Right lobe of liver (tissue), 6 donors: ENCODE measurements around the gene MUC4. TPM values are rescaled to one million over a fixed set of nuclear protein-coding genes. Genes with fewer than 3 reads are reported as not detected.

ENCODE experiments used
- ATAC-seq, 4 donors: fragments of 200-7000 bp; cut with Tn5 transposase; one replicate each; pipeline ENCODE4 v1.9.1; 2020; ENCODE audit warnings: mild to moderate bottlenecking in 4 of 4, moderate library complexity in 4 of 4
- DNase-seq, 3 donors: peaks; one replicate each; pipeline ENCODE4 v3.0.0-alpha.2; 2020
- H3K27ac ChIP-seq, 3 donors: fragments of 200-600 bp; one replicate each; pipeline ENCODE4 v1.8.0; 2022
- H3K27me3 ChIP-seq, 2 donors: fragments of 200-600 bp; one replicate each; pipeline ENCODE4 v1.8.0; 2022
- H3K36me3 ChIP-seq, 4 donors: fragments of 200-600 bp; sonication (generic) in 1 of 4; one replicate each; pipeline versions ENCODE4 v1.5.1 to v1.8.0; 2017 to 2022; ENCODE audit warnings: control low read depth in 1 of 4
- H3K4me1 ChIP-seq, 4 donors: fragments of 200-600 bp; sonication (generic) in 1 of 4; one replicate each; pipeline versions ENCODE4 v1.5.1 to v1.8.0; 2017 to 2022; ENCODE audit warnings: control low read depth in 1 of 4
- H3K4me3 ChIP-seq, 3 donors: fragments of 200-600 bp; one replicate each; pipeline ENCODE4 v1.8.0; 2022
- H3K9me3 ChIP-seq, 4 donors: fragments of 200-600 bp; sonication (generic) in 1 of 4; one replicate each; pipeline versions ENCODE4 v1.5.1 to v1.8.0; 2017 to 2022; ENCODE audit warnings: control low read depth in 1 of 4
- POLR2A ChIP-seq: fragments of 450-650 bp; IDR thresholded peaks from one replicate; pipeline ENCODE4 v1.6.1; 2017; ENCODE audit warnings: antibody characterized with exemption, mild to moderate bottlenecking
- WGBS: methylation state at CpG from one replicate; pipeline ENCODE4 v1.1.6; 2018; ENCODE audit warnings: low coverage, low lambda C conversion rate; ENCODE audit not compliant: insufficient coverage; ENCODE audit errors: missing lambda C conversion rate; 5-methylcytosine and 5-hydroxymethylcytosine counted together
- intact Hi-C, 2 donors: fragments of 100-400 bp; cut with DNase I; formaldehyde crosslinking; loops; one replicate each; pipeline versions ENCODE4 v1.11.2 to v1.14.1; 2022
- long read RNA-seq: library from polyadenylated mRNA; unstranded; transcript quantifications from one replicate; pipeline ENCODE4 v2.0.0, GENCODE V29; 2019
- total RNA-seq, 6 experiments: library from RNA; depleted of rRNA in 2 of 6; stranded (reverse); fragments of >200 nt in 2 of 6; fragmentation: NEBNext Ultra II Directional in 3 of 6; extraction: Animal tissue kit (Norgen Biotek cat#: 25700) in 3 of 6; gene quantifications; one replicate each; pipeline versions ENCODE4 v1.1.0 to v1.2.4, GENCODE V29; 2016 to 2023
- TF ChIP-seq, protein P1 (sequence below), 4 donors: fragments of 200-600 bp in 3 of 4; fragments of 450-650 bp in 1 of 4; IDR thresholded peaks; one replicate each; pipeline versions ENCODE4 v1.5.1 to v1.8.0; 2016 to 2022; ENCODE audit warnings: antibody characterized with exemption in 4 of 4, mild to moderate bottlenecking in 2 of 4
- donor health status: DM: no; HTN: yes; CAD: no.
- donor health status: DM: no; HTN: no; CAD: no.
- donor health status: DM: no; HTN: no; CAD: no.
- donor health status: DM: no; HTN: yes; CAD: no.
- donor health status: DM: no; HTN: yes; CAD: no.

MUC4 gene
- total RNA-seq, result under 1 TPM in 2 of 6 experiments, not detected in 4; 0.07 to 0.20 TPM
- long read RNA-seq, result 0 reads

- H3K4me1 ChIP-seq, result no peaks in the 10 kb centered on the region
- no peaks in the 10 kb centered on the region for H3K9me3 ChIP-seq
- intact Hi-C loops, result no loop called here
- DNase-seq (no peak), ATAC-seq (peak in 1 of 4 donors; percentile 14)
- H3K27me3 ChIP-seq, result no peaks in the 10 kb centered on the region
- H3K4me3 ChIP-seq, result no peak within 1 kb of the TSS
- WGBS, result 11% methylated on average over 10 of the region's 14 CpGs
- H3K27ac ChIP-seq, result no peak within 1 kb of the TSS
- TF ChIP-seq, protein P1, sequence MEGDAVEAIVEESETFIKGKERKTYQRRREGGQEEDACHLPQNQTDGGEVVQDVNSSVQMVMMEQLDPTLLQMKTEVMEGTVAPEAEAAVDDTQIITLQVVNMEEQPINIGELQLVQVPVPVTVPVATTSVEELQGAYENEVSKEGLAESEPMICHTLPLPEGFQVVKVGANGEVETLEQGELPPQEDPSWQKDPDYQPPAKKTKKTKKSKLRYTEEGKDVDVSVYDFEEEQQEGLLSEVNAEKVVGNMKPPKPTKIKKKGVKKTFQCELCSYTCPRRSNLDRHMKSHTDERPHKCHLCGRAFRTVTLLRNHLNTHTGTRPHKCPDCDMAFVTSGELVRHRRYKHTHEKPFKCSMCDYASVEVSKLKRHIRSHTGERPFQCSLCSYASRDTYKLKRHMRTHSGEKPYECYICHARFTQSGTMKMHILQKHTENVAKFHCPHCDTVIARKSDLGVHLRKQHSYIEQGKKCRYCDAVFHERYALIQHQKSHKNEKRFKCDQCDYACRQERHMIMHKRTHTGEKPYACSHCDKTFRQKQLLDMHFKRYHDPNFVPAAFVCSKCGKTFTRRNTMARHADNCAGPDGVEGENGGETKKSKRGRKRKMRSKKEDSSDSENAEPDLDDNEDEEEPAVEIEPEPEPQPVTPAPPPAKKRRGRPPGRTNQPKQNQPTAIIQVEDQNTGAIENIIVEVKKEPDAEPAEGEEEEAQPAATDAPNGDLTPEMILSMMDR (IDR thresholded peaks at IDR 0.05), result no peak
- no peak for TF ChIP-seq POLR2A
- no peaks in the 10 kb centered on the region for H3K36me3 ChIP-seq
Observed at GRCh38 chr3:195811756-195812155, at the start of gene MUC4. Gene MUC4 (minus strand): TSS chr3:195811929. CDS start chr3:195811817, 112 bp downstream.

DNA sequence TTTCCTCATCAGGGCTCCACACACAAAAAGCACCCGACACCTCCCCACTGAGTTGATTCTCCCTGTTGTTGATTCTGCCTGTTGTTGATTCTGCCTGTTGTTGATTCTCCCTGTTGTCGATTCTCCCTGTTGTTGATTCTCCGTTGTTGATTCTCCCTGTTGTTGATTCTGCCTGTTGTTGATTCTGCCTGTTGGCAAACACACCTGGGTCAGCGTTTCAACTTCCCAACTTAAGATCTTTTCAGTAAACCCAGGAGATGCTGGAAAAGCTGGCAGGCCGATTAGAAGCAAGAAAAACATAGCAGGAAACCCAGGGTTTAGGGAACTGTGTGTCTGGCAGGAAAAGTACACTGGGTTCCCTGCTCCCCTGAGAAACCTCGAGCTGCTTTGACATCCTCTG is 48.7 kb upstream of the MUC4 start:
- Histone ChIP-seq H3K36me3 (no peaks in the 10 kb centered on the region), H3K4me3 (no peak overlapping the region), H3K27me3 (no peaks in the 10 kb centered on the region), H3K4me1 (peaks cover 0 to 16% (median 3%) of the 10 kb centered on the region in 4 donors), H3K27ac (no peak overlapping the region), H3K9me3 (no peaks in the 10 kb centered on the region)
- TF ChIP-seq POLR2A, result no peak
- TF ChIP-seq, protein P1 (IDR thresholded peaks at IDR 0.05), result no peak
- intact Hi-C loops, result loop anchor here in 1 of 2 donors (5.0 kb wide), 1 partner anchor 37 kb away; no protein-coding TSS in a partner anchor
- no peak for DNase-seq
- ATAC-seq, result no peak
- 16% methylated on average over 5 of the region's 6 CpGs for WGBS

- no peaks in the 10 kb centered on the region for H3K36me3 ChIP-seq
- 85% methylated on average over 11 of the region's 23 CpGs for WGBS
- TF ChIP-seq, protein P1 (IDR thresholded peaks at IDR 0.05), result no peak
- TF ChIP-seq POLR2A, result no peak
- H3K9me3 ChIP-seq, result no peaks in the 10 kb centered on the region
- H3K27ac ChIP-seq, result no peak overlapping the region
- H3K27me3 ChIP-seq, result no peaks in the 10 kb centered on the region
- intact Hi-C loops, result loop anchor here (5.0 kb wide), 2 partner anchors 32 to 37 kb away; no protein-coding TSS in a partner anchor
- H3K4me3 ChIP-seq, result no peak overlapping the region
- DNase-seq, result no peak
- peaks cover 0 to 16% (median 3%) of the 10 kb centered on the region in 4 donors for H3K4me1 ChIP-seq
- ATAC-seq, result no peak
Observed at GRCh38 chr3:195859846-195860411, 48.2 kb upstream of the MUC4 start.

- Histone ChIP-seq H3K27ac (no peak overlapping the region), H3K36me3 (no peaks in the 10 kb centered on the region), H3K4me3 (peak overlapping the region in 2 of 3 donors; percentile 4 to 11), H3K4me1 (peaks cover 0 to 16% (median 3%) of the 10 kb centered on the region in 4 donors), H3K9me3 (no peaks in the 10 kb centered on the region), H3K27me3 (no peaks in the 10 kb centered on the region)
- peak; percentile 64 to 77 (median 70) for ATAC-seq
- TF ChIP-seq POLR2A, result no peak
- TF ChIP-seq, protein P1 (IDR thresholded peaks at IDR 0.05), result peak; percentile 92 to 98 (median 94)
- intact Hi-C loops, result loop anchor here in 1 of 2 donors (5.0 kb wide), 1 partner anchor 33 kb away; no protein-coding TSS in a partner anchor
- WGBS, result 13% methylated on average over 15 of the region's 21 CpGs
- peak in 2 of 3 donors; percentile 59 to 78 for DNase-seq
Observed at GRCh38 chr3:195859061-195859845, 47.5 kb upstream of the MUC4 start.
